Erythroblast (primary cell): ENCODE results near the gene CHRDL2.

Source experiments
- GATA1 ChIP-seq: IDR thresholded peaks from 2 replicates; pipeline ENCODE4 v1.6.1; 2011; ENCODE audit warnings: low read depth, mild to moderate bottlenecking, control low read depth, low read length, moderate library complexity
- POLR2A ChIP-seq: IDR thresholded peaks from 2 replicates; pipeline ENCODE4 v1.6.1; 2011; ENCODE audit warnings: mild to moderate bottlenecking, low read length

DNA sequence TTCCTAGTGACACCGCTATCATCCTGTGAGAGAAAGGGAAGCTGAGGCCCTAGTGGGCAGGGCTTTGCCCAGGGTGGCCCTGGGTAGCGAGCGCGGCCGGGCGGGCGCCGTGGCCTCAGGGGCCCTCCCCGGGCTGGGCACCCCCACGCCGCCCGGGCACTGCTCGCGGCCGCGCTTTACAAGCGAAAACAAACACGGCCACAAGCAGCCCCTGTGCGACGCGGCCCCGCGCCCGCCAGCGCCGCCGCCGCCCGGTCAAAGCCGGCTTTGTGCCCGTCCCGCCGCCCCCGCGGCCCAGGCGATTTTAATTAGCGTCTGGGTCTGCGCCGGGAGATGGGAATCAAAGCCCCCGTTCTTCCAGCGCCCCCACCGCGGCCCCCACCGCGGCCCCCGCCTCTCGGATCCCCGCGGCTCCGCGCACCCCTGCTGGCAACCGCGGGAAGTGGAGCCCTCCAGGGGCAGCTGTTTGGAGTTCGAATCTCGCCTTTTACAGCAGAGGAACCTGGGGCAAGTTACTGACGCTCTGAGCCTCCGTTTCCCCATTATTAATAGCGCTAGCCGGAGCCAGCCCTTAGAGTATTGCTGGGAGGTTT is 47.9 kb downstream of the CHRDL2 start:
- no peak for TF ChIP-seq POLR2A
- no peak for TF ChIP-seq GATA1
